Activated CD8-positive, alpha-beta memory T cell treated with anti-CD3 and anti-CD28 coated beads for 1 hour (primary cell): ENCODE results near the gene SLC37A2.
"Not testable (repeated sequence)": the region's sequence is repeated elsewhere in the genome, so short reads cannot be mapped to it uniquely, and the experiment has no call there.

ENCODE experiments used
- DNase-seq, 2 donors: peaks; one replicate each; pipeline ENCODE4 v3.0.0-alpha.2; 2020; ENCODE audit warnings: low read depth in 1 of 2; ENCODE audit errors: extremely low read depth in 1 of 2

Gene SLC37A2

DNA sequence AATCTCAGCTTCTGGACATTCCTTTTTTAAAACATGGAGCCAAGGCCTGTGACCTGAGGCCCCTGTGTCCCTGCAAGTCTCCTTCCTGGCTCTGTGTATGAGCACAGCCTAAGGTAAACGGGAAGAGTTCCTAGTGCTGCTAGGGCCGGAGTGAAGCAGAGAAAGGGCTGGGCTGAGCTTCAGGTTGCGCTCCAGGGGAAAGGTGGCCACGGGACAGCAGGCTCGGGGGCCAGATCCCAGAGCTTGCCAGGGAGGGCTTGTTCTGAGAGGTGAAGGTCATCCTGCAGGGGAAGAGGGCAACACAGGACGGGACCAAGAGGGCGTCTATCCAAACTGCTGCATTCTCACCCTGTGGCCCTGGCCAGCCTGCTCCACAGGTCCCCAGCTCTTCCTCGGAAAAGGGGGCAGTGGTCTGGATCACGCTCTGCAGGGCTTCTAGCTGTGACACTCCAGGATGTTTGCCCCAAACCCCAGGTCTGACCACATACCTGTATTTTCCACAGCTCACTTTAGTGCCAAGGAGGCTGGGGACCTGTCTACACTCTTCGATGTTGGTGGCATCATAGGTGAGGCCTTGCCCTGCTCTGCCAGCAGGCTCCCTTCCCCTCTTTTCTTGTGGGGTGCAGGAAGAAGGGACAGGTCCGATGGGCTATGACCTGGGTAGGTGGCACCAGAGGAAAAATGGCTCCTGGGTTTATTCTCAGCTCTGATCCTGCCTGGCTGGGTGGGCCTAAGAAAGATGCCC lies 20.4 kb downstream of the SLC37A2 start:
- DNase-seq = no peak

- DNase-seq = no peak
These were observed 20.9 kb downstream of the SLC37A2 start for GRCh38 chr11:125084057-125084416.

- no peak for DNase-seq
These were observed 21.7 kb downstream of the SLC37A2 start for GRCh38 chr11:125084761-125085231.

DNA sequence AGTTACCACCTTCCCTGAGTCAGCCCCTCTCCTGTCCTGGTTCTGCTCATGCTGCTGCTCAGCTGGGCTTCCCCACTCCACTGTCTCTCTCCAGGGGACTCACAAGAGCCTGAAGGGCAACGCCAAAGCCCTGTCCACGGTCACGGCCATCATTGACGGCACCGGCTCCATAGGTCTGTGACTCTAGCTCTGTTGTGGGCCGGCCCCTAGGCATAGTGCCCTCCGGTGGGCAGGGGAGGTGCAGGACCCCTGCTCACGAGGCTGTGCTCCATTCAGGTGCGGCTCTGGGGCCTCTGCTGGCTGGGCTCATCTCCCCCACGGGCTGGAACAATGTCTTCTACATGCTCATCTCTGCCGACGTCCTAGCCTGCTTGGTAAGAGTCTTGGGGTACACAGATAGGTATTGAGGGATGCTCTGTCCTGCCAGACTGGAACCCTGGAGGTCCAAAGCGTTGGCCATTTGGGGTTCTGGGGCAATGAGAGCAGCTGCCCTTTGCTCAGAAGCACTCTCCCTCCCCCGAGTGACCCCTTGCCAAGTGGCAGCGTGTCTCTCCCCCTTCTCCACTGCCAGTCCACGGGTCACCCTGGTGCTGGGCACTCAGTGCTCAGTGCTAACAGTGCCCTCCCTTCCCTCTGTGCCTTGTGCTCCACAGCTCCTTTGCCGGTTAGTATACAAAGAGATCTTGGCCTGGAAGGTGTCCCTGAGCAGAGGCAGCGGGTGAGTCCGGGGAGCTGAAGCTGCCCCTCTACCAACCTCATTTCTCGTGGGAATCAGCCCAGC lies 22.4 kb downstream of the SLC37A2 start:
- DNase-seq = no peak

- DNase-seq = no peak
These were observed 23.7 kb downstream of the SLC37A2 start for GRCh38 chr11:125086633-125087296.

GRCh38 chr11:125088123-125088522 lies 25.0 kb downstream of the SLC37A2 start:
- DNase-seq = no peak

DNA sequence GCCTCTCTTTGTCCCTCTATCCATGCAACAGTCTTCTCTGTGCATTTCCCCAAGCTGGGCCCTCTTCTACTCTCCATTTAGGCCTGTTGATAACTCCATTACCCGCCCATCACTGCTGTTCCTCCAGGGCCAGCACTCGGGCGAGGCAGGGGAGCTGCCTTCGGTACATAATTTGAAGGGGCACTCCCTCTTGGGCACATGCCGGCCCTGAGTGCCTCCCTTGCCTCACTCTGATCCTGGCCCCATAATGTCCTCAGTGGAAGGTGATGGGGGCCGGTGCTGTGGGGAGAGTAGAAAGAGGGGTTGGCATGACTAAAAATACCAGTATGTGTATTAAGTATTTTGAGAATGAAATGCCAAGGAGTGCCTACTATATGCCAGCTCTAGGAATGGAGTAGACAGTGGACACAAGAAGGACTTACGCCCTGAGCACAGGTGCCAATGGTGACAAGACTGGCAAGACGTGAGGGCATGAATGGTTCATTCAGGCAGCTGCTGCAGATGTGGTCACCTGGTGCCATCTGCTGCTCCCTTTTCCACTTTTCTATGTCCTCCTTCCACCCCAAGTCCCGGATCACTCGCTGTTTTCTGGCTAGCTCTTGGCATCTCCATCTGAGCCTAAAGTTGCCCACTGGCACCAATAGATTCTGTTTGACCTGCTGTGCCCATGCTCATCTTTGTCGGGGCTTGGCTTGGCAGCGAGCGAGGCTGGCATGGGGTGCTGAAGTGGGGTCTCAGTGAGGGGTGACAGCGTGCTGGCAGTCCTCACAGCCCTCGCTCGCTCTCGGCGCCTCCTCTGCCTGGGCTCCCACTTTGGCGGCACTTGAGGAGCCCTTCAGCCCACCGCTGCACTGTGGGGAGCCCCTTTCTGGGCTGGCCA lies 25.7 kb downstream of the SLC37A2 start:
- DNase-seq = no peak

DNA sequence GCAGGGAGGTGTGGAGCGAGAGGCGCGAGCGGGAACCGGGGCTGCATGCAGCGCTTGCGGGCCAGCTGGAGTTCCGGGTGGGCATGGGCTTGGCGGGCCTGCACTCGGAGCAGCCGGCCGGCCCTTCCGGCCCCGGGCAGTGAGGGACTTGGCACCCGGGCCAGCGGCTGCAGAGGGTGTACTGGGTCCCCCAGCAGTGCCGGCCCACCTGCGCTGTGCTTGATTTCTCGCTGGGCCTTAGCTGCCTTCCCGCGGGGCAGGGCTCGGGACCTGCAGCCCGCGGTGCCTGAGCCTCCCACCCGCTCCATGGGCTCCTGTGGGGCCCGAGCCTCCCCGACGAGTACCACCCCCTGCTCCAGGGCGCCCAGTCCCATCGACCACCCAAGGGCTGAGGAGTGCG lies 26.4 kb downstream of the SLC37A2 start:
- not testable (repeated sequence) for DNase-seq

- not testable (repeated sequence) for DNase-seq
These were observed 27.0 kb downstream of the SLC37A2 start for GRCh38 chr11:125090151-125090550.

GRCh38 chr11:125090816-125091215 lies 27.7 kb downstream of the SLC37A2 start:
- no peak for DNase-seq

- DNase-seq = no peak
These were observed 28.3 kb downstream of the SLC37A2 start for GRCh38 chr11:125091247-125091876.

GRCh38 chr11:125091877-125092664 lies 29.0 kb downstream of the SLC37A2 start:
- DNase-seq = no peak

- no peak for DNase-seq
These were observed 29.6 kb downstream of the SLC37A2 start for GRCh38 chr11:125092669-125093068.

DNA sequence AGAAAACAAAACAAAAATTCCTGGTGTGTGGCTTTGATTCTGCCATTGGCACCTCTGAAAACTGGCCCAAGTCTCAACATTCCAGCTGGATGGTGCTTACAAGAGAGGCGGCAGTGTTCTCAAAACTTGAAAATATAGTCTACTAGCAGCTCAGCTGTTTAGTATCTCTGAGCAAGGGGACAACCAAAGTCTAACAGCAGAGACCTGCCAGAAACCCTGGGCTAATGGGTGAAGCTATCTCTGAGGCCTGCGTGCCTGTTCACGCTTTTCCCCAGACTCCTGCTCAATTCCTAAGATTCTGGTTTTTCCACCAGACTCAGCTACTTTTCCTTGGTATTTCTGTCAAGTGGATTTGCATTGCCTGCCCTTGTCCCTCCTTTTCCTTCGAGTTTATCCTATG lies 30.4 kb downstream of the SLC37A2 start:
- no peak for DNase-seq

- DNase-seq = no peak
These were observed 31.6 kb downstream of the SLC37A2 start for GRCh38 chr11:125094731-125095130.

DNA sequence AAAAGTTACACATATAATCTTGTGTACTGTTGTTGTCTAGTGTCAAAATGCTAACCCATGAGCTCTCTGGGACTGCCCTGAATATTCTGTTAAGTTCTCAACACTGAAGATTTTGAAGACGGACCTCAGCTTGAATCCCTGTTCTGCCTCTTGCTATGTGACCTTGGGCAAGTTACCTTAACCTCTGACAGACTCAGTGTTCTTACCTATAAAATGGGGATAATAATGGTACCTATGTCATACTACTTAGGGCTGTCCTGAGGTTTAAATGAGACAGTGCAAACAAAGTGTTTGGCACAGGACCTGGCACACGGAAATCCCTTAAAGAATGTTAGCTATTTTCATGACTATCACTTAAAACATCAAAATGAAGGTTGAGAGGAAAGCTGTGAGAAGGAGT lies 37.0 kb downstream of the SLC37A2 start:
- DNase-seq = no peak

- no peak for DNase-seq
These were observed 38.5 kb downstream of the SLC37A2 start for GRCh38 chr11:125101596-125101995.

DNA sequence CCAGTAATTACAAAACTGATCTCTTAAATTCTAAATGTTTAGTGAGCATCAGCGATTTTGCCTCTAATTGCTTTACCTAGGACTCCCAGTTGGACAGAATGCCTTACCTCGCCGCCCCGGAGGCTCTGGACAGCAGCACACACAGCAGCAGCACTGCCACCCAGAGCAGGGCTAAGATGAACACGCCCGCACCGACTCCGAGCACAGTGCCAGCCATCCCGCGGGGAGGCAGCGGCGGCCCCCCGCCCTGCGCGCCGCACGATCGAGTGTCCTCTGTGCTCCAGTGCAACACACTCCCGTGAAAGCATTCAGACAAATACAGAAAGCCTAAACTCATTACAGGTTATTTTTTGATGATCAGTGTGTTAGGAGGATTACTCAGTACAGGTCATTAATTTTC lies 38.9 kb downstream of the SLC37A2 start:
- DNase-seq = no peak

DNA sequence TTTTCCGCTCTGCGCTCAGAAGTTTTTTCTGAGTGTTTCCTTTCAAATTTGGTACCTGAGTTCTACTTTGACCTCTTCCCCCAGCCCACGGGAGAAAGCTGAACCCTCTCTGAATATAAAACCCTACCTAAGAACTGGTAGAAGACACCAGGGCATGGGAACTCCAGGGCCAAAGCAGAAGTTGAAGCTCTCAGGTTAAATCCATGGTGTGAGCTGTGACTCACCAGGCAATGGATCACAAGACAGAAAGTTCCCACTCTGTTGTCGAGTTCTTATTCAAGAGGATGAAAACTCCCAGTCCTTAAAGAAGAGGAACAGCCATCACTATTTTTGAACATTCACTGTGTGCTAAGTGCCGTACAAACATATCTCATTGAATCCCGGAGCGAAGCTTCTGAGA lies 39.4 kb downstream of the SLC37A2 start:
- no peak for DNase-seq
